Hepatocyte (in vitro differentiated cells): Measurements from ENCODE around the gene FAM168B. TPM values are rescaled to one million over a fixed set of nuclear protein-coding genes. Genes with fewer than 3 reads are reported as not detected.

Experiments used
- DNase-seq: peaks from one replicate; pipeline ENCODE4 v3.0.0-alpha.2; 2016; ENCODE audit warnings: low spot score
- H2AFZ ChIP-seq: fragments of 200-600 bp; sonication (generic); 2 replicates; pipeline ENCODE4 v1.6.0; 2016; ENCODE audit warnings: antibody characterized with exemption, mild to moderate bottlenecking
- H3K27ac ChIP-seq: fragments of 200-600 bp; sonication (generic); 2 replicates; pipeline ENCODE4 v1.5.1; 2016; ENCODE audit warnings: mild to moderate bottlenecking
- H3K27me3 ChIP-seq: fragments of 200-600 bp; sonication (generic); 2 replicates; pipeline ENCODE4 v1.6.1; 2016
- H3K36me3 ChIP-seq: fragments of 200-600 bp; sonication (generic); replicated peaks from 2 replicates; pipeline ENCODE4 v1.5.1; 2016; ENCODE audit warnings: low read depth; ENCODE audit not compliant: insufficient read depth
- H3K4me1 ChIP-seq: fragments of 200-600 bp; sonication (generic); 2 replicates; pipeline ENCODE4 v1.5.1; 2016; ENCODE audit warnings: mild to moderate bottlenecking, moderate library complexity; ENCODE audit not compliant: insufficient read depth
- H3K4me2 ChIP-seq: fragments of 200-600 bp; sonication (generic); 2 replicates; pipeline ENCODE4 v1.6.0; 2016
- H3K4me3 ChIP-seq: fragments of 200-600 bp; sonication (generic); 2 replicates; pipeline ENCODE4 v1.5.1; 2016; ENCODE audit warnings: mild to moderate bottlenecking
- H3K79me2 ChIP-seq: fragments of 200-600 bp; sonication (generic); 2 replicates; pipeline ENCODE4 v1.6.0; 2017; ENCODE audit warnings: mild to moderate bottlenecking
- H3K9me2 ChIP-seq: fragments of 200-600 bp; sonication (generic); replicated peaks from 2 replicates; pipeline ENCODE4 v1.6.0; 2017; ENCODE audit warnings: mild to moderate bottlenecking; ENCODE audit not compliant: insufficient read depth
- H3K9me3 ChIP-seq: fragments of 200-600 bp; sonication (generic); 2 replicates; pipeline ENCODE4 v1.5.1; 2016; ENCODE audit warnings: low read depth, mild to moderate bottlenecking
- H4K20me1 ChIP-seq: fragments of 200-600 bp; sonication (generic); 2 replicates; pipeline ENCODE4 v1.6.0; 2016; ENCODE audit warnings: mild to moderate bottlenecking; ENCODE audit not compliant: insufficient read depth, poor library complexity, severe bottlenecking
- EZH2 ChIP-seq: fragments of 200-600 bp; sonication (generic); IDR thresholded peaks from 2 replicates; pipeline ENCODE4 v1.6.1; 2016; ENCODE audit warnings: antibody characterized with exemption, mild to moderate bottlenecking, borderline replicate concordance
- EZH2phosphoT487 ChIP-seq: fragments of 200-600 bp; sonication (generic); IDR thresholded peaks from one replicate; pipeline ENCODE4 v1.6.1; 2018; ENCODE audit warnings: antibody characterized with exemption, mild to moderate bottlenecking, low read depth, moderate library complexity; ENCODE audit not compliant: unreplicated experiment, severe bottlenecking
- WGBS: methylation state at CpG from one replicate; pipeline ENCODE4 v1.1.6; 2016; ENCODE audit warnings: low lambda C conversion rate; ENCODE audit errors: missing lambda C conversion rate; 5-methylcytosine and 5-hydroxymethylcytosine counted together
- polyA plus RNA-seq: library from polyadenylated mRNA; unstranded; fragments of >200 nt; fragmentation: Nextera tagmentation; extraction: Ambion mirVana; gene quantifications from 2 replicates; pipeline ENCODE4 v1.2.1, GENCODE V29; 2016
- total RNA-seq: library from RNA; depleted of rRNA; stranded (reverse); fragments of >200 nt; gene quantifications from 2 replicates; pipeline ENCODE4 v1.2.3, GENCODE V29; 2014
- TF ChIP-seq, protein P1 (sequence below): fragments of 200-600 bp; sonication (generic); IDR thresholded peaks from 2 replicates; pipeline ENCODE4 v1.5.1; 2016; ENCODE audit warnings: antibody characterized with exemption, mild to moderate bottlenecking; ENCODE audit not compliant: poor library complexity

The FAM168B gene
- total and polyA plus RNA-seq, 2 experiments from 2014 or later: 40.0 to 123 TPM

DNA sequence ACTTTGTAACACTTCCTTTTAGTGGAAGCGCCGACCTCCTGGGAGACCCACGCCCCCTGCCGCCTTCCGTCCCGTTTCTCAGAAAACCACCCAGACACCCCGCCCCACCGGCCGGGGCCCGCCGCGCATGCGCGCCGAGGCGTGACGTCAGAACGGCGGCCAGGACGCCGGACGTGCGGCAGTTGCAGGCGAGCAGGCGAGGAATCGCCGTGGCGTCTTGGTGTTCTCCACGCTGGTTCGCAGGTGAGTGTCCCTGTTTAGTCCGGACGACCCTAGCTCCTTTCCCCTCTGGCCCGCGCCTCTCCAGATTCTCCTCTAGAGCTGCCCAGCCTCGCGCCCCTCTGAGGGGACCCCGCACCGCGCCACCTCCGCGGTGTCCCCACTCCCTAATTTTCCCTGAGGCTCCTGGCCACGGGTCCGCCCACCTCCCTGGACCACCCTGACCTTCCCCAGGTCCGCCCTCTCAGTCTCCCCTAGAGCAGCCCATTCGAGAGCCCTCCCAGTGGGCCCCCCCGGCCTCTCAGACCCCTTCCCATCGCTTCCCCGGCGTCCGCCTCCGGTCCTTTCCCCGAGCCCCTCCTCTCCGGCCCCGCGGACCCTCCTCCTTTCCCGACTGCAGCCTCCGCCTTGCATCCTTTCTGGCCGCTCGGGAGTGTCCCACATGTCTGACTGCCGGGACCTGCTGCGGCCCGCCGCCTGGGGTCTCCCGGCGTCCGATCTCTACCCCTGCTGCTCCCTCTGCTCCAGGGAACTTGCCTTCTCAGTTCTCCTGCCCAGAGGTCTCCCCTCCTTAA, 12.1 kb upstream of the FAM168B start, which contains the start of gene PLEKHB2:
Gene PLEKHB2 (plus strand): TSS at position 181 of the 794 bp plus-strand sequence. CDS start 15,606 bp downstream, outside the sequence.
- Histone ChIP-seq H3K27ac (peak within 1 kb of the TSS; percentile 95), H3K9me3 (no peaks in the 10 kb centered on the region), H3K36me3 (no peaks in the 10 kb centered on the region), H4K20me1 (peaks cover 16% of the 10 kb centered on the region), H3K4me1 (peaks cover 6% of the 10 kb centered on the region), H3K4me3 (peak within 1 kb of the TSS; percentile 74), H3K27me3 (no peaks in the 10 kb centered on the region), H3K9me2 (no peaks in the 10 kb centered on the region), H3K4me2 (peak within 1 kb of the TSS; percentile 79), H3K79me2 (peaks cover 48% of the 10 kb centered on the region), H2AFZ (peak within 1 kb of the TSS; percentile 63)
- TF ChIP-seq EZH2 (no peak), EZH2phosphoT487 (no peak)
- TF ChIP-seq, protein P1, sequence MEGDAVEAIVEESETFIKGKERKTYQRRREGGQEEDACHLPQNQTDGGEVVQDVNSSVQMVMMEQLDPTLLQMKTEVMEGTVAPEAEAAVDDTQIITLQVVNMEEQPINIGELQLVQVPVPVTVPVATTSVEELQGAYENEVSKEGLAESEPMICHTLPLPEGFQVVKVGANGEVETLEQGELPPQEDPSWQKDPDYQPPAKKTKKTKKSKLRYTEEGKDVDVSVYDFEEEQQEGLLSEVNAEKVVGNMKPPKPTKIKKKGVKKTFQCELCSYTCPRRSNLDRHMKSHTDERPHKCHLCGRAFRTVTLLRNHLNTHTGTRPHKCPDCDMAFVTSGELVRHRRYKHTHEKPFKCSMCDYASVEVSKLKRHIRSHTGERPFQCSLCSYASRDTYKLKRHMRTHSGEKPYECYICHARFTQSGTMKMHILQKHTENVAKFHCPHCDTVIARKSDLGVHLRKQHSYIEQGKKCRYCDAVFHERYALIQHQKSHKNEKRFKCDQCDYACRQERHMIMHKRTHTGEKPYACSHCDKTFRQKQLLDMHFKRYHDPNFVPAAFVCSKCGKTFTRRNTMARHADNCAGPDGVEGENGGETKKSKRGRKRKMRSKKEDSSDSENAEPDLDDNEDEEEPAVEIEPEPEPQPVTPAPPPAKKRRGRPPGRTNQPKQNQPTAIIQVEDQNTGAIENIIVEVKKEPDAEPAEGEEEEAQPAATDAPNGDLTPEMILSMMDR: no peak
- 1% methylated on average over 52 of the region's 66 CpGs for WGBS
- peak; percentile 94 for DNase-seq

DNA sequence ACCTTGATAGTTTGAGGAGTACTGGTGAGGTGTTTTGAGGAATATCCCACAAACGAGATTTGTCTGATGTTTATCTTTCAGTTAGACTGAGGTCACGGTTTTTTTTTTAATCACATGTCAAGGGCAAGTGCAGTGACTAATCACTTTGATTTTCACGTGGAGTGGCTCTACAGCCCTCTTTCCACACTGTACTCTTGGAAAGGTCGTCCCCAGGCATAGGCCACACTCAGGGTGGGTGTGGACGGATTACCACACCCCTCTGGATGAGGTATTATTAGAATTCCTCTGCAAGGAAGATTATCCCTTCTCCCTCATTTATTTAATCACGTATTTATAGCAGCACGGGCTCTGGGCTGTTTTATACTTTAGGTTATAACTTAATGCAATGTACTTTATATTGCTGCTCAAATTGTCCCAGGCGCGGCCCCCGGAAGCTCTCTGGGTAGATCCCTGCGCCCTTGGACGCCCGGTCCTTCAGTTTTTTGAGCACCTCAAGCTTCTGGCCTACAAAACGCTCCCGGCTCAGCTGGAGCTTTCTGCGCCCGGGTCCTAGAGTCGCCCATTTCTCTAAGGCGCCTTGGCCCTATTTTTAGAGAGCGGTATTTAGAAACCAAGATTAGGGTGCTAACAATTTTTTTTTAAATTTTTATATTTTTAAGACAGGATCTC, 11.4 kb upstream of the FAM168B start:
- no peaks in the 10 kb centered on the region for H3K27me3 ChIP-seq
- H3K27ac ChIP-seq: peak overlapping the region; percentile 95
- peaks cover 16% of the 10 kb centered on the region for H4K20me1 ChIP-seq
- DNase-seq: peak; percentile 85
- H3K4me1 ChIP-seq: peaks cover 6% of the 10 kb centered on the region
- H3K79me2 ChIP-seq: peaks cover 41% of the 10 kb centered on the region
- peak overlapping the region; percentile 63 for H2AFZ ChIP-seq
- TF ChIP-seq EZH2: no peak
- TF ChIP-seq, protein P1: peak; percentile 33
- no peak for TF ChIP-seq EZH2phosphoT487
- WGBS: 5% methylated on average over 20 of the region's 20 CpGs
- peak overlapping the region; percentile 79 for H3K4me2 ChIP-seq
- H3K36me3 ChIP-seq: no peaks in the 10 kb centered on the region
- no peaks in the 10 kb centered on the region for H3K9me3 ChIP-seq
- no peaks in the 10 kb centered on the region for H3K9me2 ChIP-seq
- peak overlapping the region; percentile 74 for H3K4me3 ChIP-seq

DNA sequence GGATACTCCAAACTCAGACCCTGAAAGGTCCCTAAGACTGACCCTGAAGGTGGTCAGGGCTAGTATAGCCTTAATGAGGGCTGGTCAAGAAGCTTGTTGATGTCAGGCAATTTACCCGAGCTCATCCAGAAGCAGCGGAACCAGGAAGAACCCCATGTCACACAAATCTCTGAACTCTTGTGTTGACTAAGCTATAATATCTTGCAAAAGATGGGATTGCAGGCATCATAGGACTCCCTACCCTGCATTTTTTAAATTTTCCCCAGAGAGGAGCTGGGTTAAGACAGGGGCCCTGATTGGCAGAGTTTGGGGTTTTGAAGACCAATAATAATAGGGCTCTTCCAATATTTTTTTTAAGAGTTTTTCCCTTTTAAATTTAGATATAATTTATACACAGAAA, 9.9 kb upstream of the FAM168B start:
- H3K9me3 ChIP-seq: no peaks in the 10 kb centered on the region
- peaks cover 14% of the 10 kb centered on the region for H4K20me1 ChIP-seq
- H3K27me3 ChIP-seq: no peaks in the 10 kb centered on the region
- H3K79me2 ChIP-seq: peaks cover 26% of the 10 kb centered on the region
- no peak overlapping the region for H3K27ac ChIP-seq
- H3K4me2 ChIP-seq: no peak overlapping the region
- peaks cover 6% of the 10 kb centered on the region for H3K4me1 ChIP-seq
- TF ChIP-seq EZH2phosphoT487: no peak
- TF ChIP-seq, protein P1: no peak
- no peak for TF ChIP-seq EZH2
- WGBS: 93% methylated on average over 2 of the region's 2 CpGs
- H3K9me2 ChIP-seq: no peaks in the 10 kb centered on the region
- no peaks in the 10 kb centered on the region for H3K36me3 ChIP-seq
- no peak overlapping the region for H3K4me3 ChIP-seq
- no peak for DNase-seq
- H2AFZ ChIP-seq: no peak overlapping the region
